Measurements from ENCODE around the gene FNDC3B.

DNA sequence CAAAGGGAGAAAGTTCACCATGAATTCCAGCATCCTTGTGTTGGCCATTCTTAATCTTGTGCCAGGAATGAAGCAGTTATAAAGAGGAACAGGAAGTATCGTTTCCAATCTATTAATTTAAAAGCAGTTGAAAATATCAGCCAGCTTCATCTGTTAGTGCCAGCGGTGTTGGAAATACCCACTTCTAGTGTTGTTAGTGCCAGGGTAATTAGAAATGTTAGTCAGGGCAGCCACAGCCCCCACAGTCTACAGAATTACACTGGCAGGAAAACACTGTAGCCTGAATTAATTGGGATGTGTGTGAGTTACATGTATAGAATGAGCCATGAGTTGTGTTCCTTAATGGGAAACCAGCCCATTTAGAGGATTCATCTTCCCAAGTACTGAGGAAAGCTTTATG lies 281.1 kb downstream of the FNDC3B start:
- TF ChIP-seq GATA2 (IDR thresholded peaks at IDR 0.05; ENCODE audit: low read depth, low read length) (no peak), GATA3 (IDR thresholded peaks at IDR 0.05; ENCODE audit: low read depth, low read length) (no peak)
